Mesenchymal stem cell (in vitro differentiated cells and primary cell): ENCODE data around the gene CRLF2.

Experiments used
- DNase-seq: peaks from one replicate; pipeline ENCODE4 v3.0.0-alpha.2; 2013
- H2AFZ ChIP-seq: one replicate; pipeline ENCODE4 v1.6.1; 2013; ENCODE audit warnings: low read depth, mild to moderate bottlenecking, control low read depth, inconsistent platforms, low read length, moderate library complexity
- H2AK5ac ChIP-seq: 2 replicates; pipeline ENCODE4 v1.6.1; 2013; ENCODE audit warnings: low read length, moderate library complexity, mild to moderate bottlenecking, inconsistent platforms; ENCODE audit not compliant: severe bottlenecking
- H2BK120ac ChIP-seq: one replicate; pipeline ENCODE4 v1.6.1; 2013; ENCODE audit warnings: low read depth, mild to moderate bottlenecking, inconsistent platforms, low read length, moderate library complexity
- H2BK12ac ChIP-seq, 2 experiments: one replicate each; pipeline ENCODE4 v1.6.1; 2013; ENCODE audit warnings: inconsistent platforms in 2 of 2, low read length in 2 of 2, mild to moderate bottlenecking in 2 of 2, moderate library complexity in 2 of 2, control low read depth in 1 of 2
- H2BK15ac ChIP-seq: one replicate; pipeline ENCODE4 v1.6.1; 2013; ENCODE audit warnings: mild to moderate bottlenecking, low read depth, inconsistent platforms; ENCODE audit not compliant: poor library complexity, severe bottlenecking
- H2BK5ac ChIP-seq: 2 replicates; pipeline ENCODE4 v1.6.1; 2013; ENCODE audit warnings: low read depth, mild to moderate bottlenecking, low read length, control low read depth, inconsistent platforms; ENCODE audit not compliant: poor library complexity, severe bottlenecking
- H3K14ac ChIP-seq, 2 experiments: one replicate each; pipeline ENCODE4 v1.6.1; 2013; ENCODE audit warnings: inconsistent platforms in 2 of 2, low read length in 2 of 2, control low read depth in 1 of 2, mild to moderate bottlenecking in 1 of 2, moderate library complexity in 1 of 2
- H3K18ac ChIP-seq, 2 experiments: one replicate each; pipeline ENCODE4 v1.6.1; 2013; ENCODE audit warnings: inconsistent platforms in 2 of 2, low read length in 2 of 2, control low read depth in 1 of 2, low read depth in 1 of 2, mild to moderate bottlenecking in 1 of 2
- H3K23ac ChIP-seq, 2 experiments: one replicate each; pipeline ENCODE4 v1.6.1; 2013; ENCODE audit warnings: inconsistent platforms in 2 of 2, low read length in 2 of 2, mild to moderate bottlenecking in 2 of 2, moderate library complexity in 2 of 2, control low read depth in 1 of 2
- H3K27ac ChIP-seq: 2 replicates; pipeline ENCODE4 v1.5.1; 2013; ENCODE audit warnings: mild to moderate bottlenecking, moderate library complexity, low read length, control low read depth, inconsistent platforms; ENCODE audit not compliant: poor library complexity, severe bottlenecking
- H3K27me3 ChIP-seq, 2 experiments: 2 replicates each; pipeline versions ENCODE4 v1.6.1 to v1.7.0; 2013; ENCODE audit warnings: low read length in 2 of 2, mild to moderate bottlenecking in 2 of 2, moderate library complexity in 2 of 2, control low read depth in 1 of 2, inconsistent platforms in 1 of 2; ENCODE audit not compliant: control insufficient read depth in 1 of 2, insufficient read depth in 1 of 2
- H3K36me3 ChIP-seq, 2 experiments: 2 replicates each; pipeline versions ENCODE4 v1.6.1 to v1.7.0; 2013; ENCODE audit warnings: low read length in 2 of 2, control low read depth in 1 of 2, inconsistent platforms in 1 of 2, low read depth in 1 of 2, mild to moderate bottlenecking in 1 of 2; ENCODE audit not compliant: insufficient read depth in 2 of 2, control insufficient read depth in 1 of 2
- H3K4ac ChIP-seq, 2 experiments: one replicate each; pipeline ENCODE4 v1.6.1; 2013; ENCODE audit warnings: inconsistent platforms in 2 of 2, low read length in 2 of 2, mild to moderate bottlenecking in 2 of 2, moderate library complexity in 2 of 2, control low read depth in 1 of 2, low read depth in 1 of 2
- H3K4me1 ChIP-seq: 2 replicates; pipeline ENCODE4 v1.6.1; 2013; ENCODE audit warnings: low read depth, low read length, control low read depth; ENCODE audit not compliant: control insufficient read depth, insufficient read depth
- H3K4me2 ChIP-seq: 2 replicates; pipeline ENCODE4 v1.6.1; 2013; ENCODE audit warnings: low read length, mild to moderate bottlenecking, inconsistent platforms; ENCODE audit not compliant: poor library complexity, severe bottlenecking
- H3K4me3 ChIP-seq, 2 experiments: 2 replicates each; pipeline versions ENCODE4 v1.5.1 to v1.7.0; 2013; ENCODE audit warnings: low read length in 2 of 2, mild to moderate bottlenecking in 2 of 2, control low read depth in 1 of 2, low read depth in 1 of 2; ENCODE audit not compliant: insufficient read depth in 1 of 2
- H3K79me1 ChIP-seq: replicated peaks from 2 replicates; pipeline ENCODE4 v1.6.1; 2013; ENCODE audit warnings: mild to moderate bottlenecking, control low read depth, low read length, inconsistent platforms; ENCODE audit not compliant: poor library complexity, severe bottlenecking
- H3K9ac ChIP-seq: 2 replicates; pipeline ENCODE4 v1.7.0; 2013; ENCODE audit warnings: mild to moderate bottlenecking, low read length, moderate library complexity
- H3K9me3 ChIP-seq: 2 replicates; pipeline ENCODE4 v1.7.0; 2013; ENCODE audit warnings: mild to moderate bottlenecking, low read length; ENCODE audit not compliant: control insufficient read depth
- H4K8ac ChIP-seq: one replicate; pipeline ENCODE4 v1.6.1; 2013; ENCODE audit warnings: inconsistent platforms, mild to moderate bottlenecking, low read length, moderate library complexity
- H4K91ac ChIP-seq: one replicate; pipeline ENCODE4 v1.6.1; 2013; ENCODE audit warnings: mild to moderate bottlenecking, low read length, inconsistent platforms
- WGBS: methylation state at CpG from one replicate; pipeline ENCODE4 v1.1.7; 2013; ENCODE audit warnings: mixed read lengths; 5-methylcytosine and 5-hydroxymethylcytosine counted together

The CRLF2 gene

DNA sequence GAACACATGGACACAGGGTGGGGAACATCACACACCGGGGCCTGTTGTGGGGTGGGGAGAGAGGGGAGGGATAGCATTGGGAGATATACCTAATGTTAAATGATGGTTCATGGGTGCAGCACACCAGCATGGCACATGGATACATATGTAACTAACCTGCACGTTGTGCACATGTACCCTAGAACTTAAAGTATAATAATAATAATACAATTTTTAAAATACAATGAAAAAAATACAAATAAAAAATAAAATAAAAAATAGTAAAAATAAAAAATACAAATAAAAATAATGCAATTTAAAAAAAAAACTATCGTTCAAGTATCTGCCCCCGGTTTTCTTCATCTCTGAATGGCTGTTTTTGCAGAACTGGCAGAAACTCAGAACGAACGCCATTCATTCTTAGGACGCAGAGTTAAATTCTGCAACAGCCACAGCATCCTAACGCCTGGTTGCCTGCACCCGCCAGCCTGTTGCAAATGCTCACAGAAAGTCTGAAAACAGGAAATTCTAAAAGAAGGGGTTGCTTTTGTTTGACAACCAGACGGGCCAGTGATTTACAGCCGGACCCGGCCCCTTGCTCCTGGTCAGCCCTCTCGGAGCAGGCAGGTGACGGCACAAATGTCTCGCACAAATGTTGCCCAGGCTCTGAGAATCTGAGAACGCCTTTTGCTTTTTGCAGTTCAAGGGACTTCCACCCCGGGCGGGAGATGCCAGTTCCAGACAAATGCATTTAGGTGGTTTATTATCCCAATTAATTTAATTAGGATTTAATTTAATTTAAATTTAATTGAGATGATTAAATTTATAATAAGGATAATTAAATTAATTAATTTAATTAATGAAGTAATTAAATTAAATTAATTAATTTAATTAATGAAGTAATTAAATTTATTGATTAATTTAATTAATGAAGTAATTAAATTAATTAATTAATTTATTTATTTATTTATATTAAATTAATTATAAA, 47.8 kb downstream of the CRLF2 start:
- Histone ChIP-seq H3K23ac (no peak overlapping the region), H3K4me2 (no peak overlapping the region), H3K4ac (no peak overlapping the region), H3K36me3 (no peaks in the 10 kb centered on the region), H3K4me3 (no peak overlapping the region), H3K27ac (no peak overlapping the region), H3K79me1 (no peaks in the 10 kb centered on the region), H3K14ac (no peak overlapping the region), H2BK120ac (no peak overlapping the region), H3K9ac (no peak overlapping the region), H3K27me3 (no peaks in the 10 kb centered on the region), H2AK5ac (no peak overlapping the region), H3K9me3 (no peaks in the 10 kb centered on the region), H2BK12ac (no peak overlapping the region), H2BK15ac (no peak overlapping the region), H3K18ac (no peak overlapping the region), H4K8ac (no peak overlapping the region), H2AFZ (no peak overlapping the region), H4K91ac (no peak overlapping the region), H2BK5ac (no peak overlapping the region), H3K4me1 (no peaks in the 10 kb centered on the region)
- peak; percentile 3 for DNase-seq
- 14% methylated on average over 14 of the region's 18 CpGs for WGBS

DNA sequence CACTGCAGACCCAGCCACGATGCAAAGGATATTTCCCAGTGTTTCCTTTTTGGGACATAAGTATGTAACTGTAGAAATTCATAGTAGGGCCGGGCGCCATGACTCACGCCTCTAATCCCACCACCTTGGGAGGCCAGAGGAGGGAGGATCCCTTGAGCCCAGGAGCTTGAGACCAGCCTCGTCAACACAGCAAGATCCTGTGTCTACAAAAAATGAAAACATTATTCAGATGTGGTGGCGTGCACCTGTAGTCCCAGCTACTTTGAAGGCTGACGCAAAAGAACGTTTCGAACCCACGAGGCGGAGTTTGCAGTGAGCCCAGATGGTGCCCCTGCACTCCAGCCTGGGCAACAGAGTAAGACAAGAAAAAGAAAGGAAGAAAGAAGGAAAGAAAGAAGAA, 49.2 kb downstream of the CRLF2 start:
- no peak overlapping the region for H3K4me3 ChIP-seq
- no peaks in the 10 kb centered on the region for H3K27me3 ChIP-seq
- H4K8ac ChIP-seq = no peak overlapping the region
- H3K18ac ChIP-seq = no peak overlapping the region
- no peak overlapping the region for H3K27ac ChIP-seq
- DNase-seq = no peak
- no peaks in the 10 kb centered on the region for H3K4me1 ChIP-seq
- H2BK15ac ChIP-seq = no peak overlapping the region
- no peak overlapping the region for H3K4me2 ChIP-seq
- H3K9ac ChIP-seq = no peak overlapping the region
- no peaks in the 10 kb centered on the region for H3K9me3 ChIP-seq
- H3K4ac ChIP-seq = no peak overlapping the region
- no peaks in the 10 kb centered on the region for H3K79me1 ChIP-seq
- no peak overlapping the region for H2BK12ac ChIP-seq
- H2BK120ac ChIP-seq = no peak overlapping the region
- no peak overlapping the region for H3K14ac ChIP-seq
- 83% methylated on average over 11 of the region's 11 CpGs for WGBS
- no peak overlapping the region for H4K91ac ChIP-seq
- no peak overlapping the region for H2AFZ ChIP-seq
- H3K36me3 ChIP-seq = no peaks in the 10 kb centered on the region
- H2BK5ac ChIP-seq = no peak overlapping the region
- no peak overlapping the region for H2AK5ac ChIP-seq
- no peak overlapping the region for H3K23ac ChIP-seq

DNA sequence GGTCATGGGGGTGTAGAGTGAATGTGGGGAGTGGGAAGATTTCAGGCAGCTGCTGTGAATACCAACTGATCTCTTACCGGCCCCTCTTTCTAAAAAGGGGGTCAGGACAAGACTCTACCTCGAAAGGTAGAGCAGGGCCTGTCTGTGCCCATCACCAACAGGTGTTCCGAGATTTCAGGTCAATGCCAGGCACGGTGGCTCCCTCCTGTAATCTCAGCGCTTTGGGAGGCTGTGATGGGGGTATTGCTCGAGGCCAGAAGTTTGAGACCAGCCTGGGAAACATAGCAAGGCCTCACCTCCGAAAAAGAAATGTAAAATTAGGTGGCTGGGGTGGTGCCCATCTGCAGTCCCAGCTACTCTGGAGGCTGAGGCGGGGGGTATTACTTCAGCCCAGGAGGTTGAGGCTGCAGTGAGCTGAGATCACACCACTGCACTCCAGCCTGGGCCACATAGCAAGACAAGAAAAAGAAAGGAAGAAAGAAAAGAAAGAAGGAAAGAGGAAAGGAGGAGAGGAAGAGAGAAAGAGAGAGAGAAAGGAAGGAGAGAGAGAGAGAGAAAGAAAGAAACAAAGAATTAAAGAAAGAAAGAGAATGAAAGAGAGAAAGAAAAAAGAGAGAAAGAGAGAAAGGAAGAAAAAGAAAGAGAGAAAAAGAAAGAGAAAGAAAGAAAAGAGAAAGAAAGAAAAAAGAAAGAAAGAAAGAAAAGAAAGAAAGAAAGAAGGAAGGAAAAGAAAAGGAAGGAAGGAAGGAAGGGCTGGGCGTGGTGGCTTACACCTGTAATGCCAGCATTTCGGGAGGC, 50.1 kb downstream of the CRLF2 start:
- Histone ChIP-seq H3K14ac (no peak overlapping the region), H2AK5ac (no peak overlapping the region), H3K9me3 (no peaks in the 10 kb centered on the region), H2AFZ (no peak overlapping the region), H3K79me1 (no peaks in the 10 kb centered on the region), H2BK5ac (no peak overlapping the region), H3K27me3 (no peaks in the 10 kb centered on the region), H4K91ac (no peak overlapping the region), H3K23ac (no peak overlapping the region), H2BK12ac (no peak overlapping the region), H3K27ac (no peak overlapping the region), H4K8ac (no peak overlapping the region), H3K4me1 (no peaks in the 10 kb centered on the region), H3K9ac (no peak overlapping the region), H3K18ac (no peak overlapping the region), H3K36me3 (no peaks in the 10 kb centered on the region), H2BK120ac (no peak overlapping the region), H3K4ac (no peak overlapping the region), H2BK15ac (no peak overlapping the region), H3K4me2 (no peak overlapping the region), H3K4me3 (no peak overlapping the region)
- WGBS = 79% methylated on average over 10 of the region's 10 CpGs
- no peak for DNase-seq

DNA sequence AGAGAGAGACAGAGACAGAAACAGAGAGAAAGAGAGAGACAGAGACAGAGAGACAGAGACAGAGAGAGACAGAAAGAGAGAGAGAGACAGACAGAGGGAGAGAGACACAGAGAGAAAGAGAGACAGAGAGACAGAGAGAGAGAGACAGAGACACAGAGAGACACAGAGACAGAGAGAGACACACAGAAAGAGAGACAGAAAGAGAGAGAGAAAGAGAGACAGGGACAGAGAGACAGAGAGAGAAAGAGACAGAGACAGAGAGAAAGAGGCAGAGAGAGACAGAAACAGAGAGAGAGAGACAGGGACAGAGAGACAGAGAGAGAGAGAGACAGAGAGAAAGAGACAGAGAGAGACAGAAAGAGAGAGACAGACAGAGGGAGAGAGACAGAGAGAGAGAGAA, 52.9 kb downstream of the CRLF2 start:
- Histone ChIP-seq H3K4me1 (no peaks in the 10 kb centered on the region), H3K27me3 (no peaks in the 10 kb centered on the region), H2BK12ac (no peak overlapping the region), H2AFZ (no peak overlapping the region), H3K23ac (no peak overlapping the region), H2BK5ac (no peak overlapping the region), H2BK120ac (no peak overlapping the region), H3K14ac (no peak overlapping the region), H3K4me3 (no peak overlapping the region), H4K8ac (no peak overlapping the region), H3K4ac (no peak overlapping the region), H4K91ac (no peak overlapping the region), H3K4me2 (no peak overlapping the region), H3K18ac (no peak overlapping the region), H3K79me1 (no peaks in the 10 kb centered on the region), H2AK5ac (no peak overlapping the region), H3K27ac (no peak overlapping the region), H3K9me3 (no peaks in the 10 kb centered on the region), H3K9ac (no peak overlapping the region), H2BK15ac (no peak overlapping the region), H3K36me3 (no peaks in the 10 kb centered on the region)
- DNase-seq = no peak
